Neutrophil (primary cell): ENCODE data around the gene JOSD1.

ENCODE experiments used
- H3K27ac ChIP-seq: fragments of 200-600 bp; sonication (generic); 2 replicates; pipeline ENCODE4 v1.5.1; 2016; ENCODE audit warnings: mild to moderate bottlenecking, moderate library complexity
- H3K27me3 ChIP-seq: fragments of 200-600 bp; sonication (generic); 2 replicates; pipeline ENCODE4 v1.6.0; 2016; ENCODE audit warnings: mild to moderate bottlenecking
- H3K36me3 ChIP-seq: fragments of 200-600 bp; sonication (generic); 2 replicates; pipeline ENCODE4 v1.5.1; 2017
- H3K4me1 ChIP-seq, 2 experiments: fragments of 200-600 bp in 1 of 2; sonication (generic) in 1 of 2; 1 replicate in 1 of 2; 2 replicates in 1 of 2; pipeline versions ENCODE4 v1.5.1 to v1.6.1; 2013 to 2016; ENCODE audit warnings: low read depth in 1 of 2, low read length in 1 of 2, mild to moderate bottlenecking in 1 of 2, moderate library complexity in 1 of 2; ENCODE audit not compliant: control insufficient read depth in 1 of 2, insufficient read depth in 1 of 2
- H3K4me3 ChIP-seq, 2 experiments: fragments of 200-600 bp in 1 of 2; sonication (generic) in 1 of 2; 1 replicate in 1 of 2; 2 replicates in 1 of 2; pipeline ENCODE4 v1.5.1; 2013 to 2016; ENCODE audit warnings: low read depth in 1 of 2, low read length in 1 of 2, mild to moderate bottlenecking in 1 of 2, moderate library complexity in 1 of 2
- H3K9me3 ChIP-seq: fragments of 200-600 bp; sonication (generic); 2 replicates; pipeline ENCODE4 v1.5.1; 2016
- CTCF ChIP-seq: fragments of 200-600 bp; sonication (generic); IDR thresholded peaks from 2 replicates; pipeline ENCODE4 v1.5.1; 2016; ENCODE audit warnings: antibody characterized with exemption

The JOSD1 gene

GRCh38 chr22:38735126-38735464 lies 34.4 kb upstream of the JOSD1 start:
- Histone ChIP-seq H3K27ac (peak overlapping the region; percentile 79), H3K27me3 (no peaks in the 10 kb centered on the region), H3K4me3 (no peak overlapping the region), H3K4me1 (peaks cover 11 to 12% of the 10 kb centered on the region in 2 experiments), H3K9me3 (no peaks in the 10 kb centered on the region), H3K36me3 (peaks cover 100% of the 10 kb centered on the region)
- no peak for TF ChIP-seq CTCF

- no peaks in the 10 kb centered on the region for H3K9me3 ChIP-seq
- H3K4me1 ChIP-seq = peaks cover 11 to 12% of the 10 kb centered on the region in 2 experiments
- peaks cover 100% of the 10 kb centered on the region for H3K36me3 ChIP-seq
- no peak overlapping the region for H3K4me3 ChIP-seq
- peak overlapping the region; percentile 79 for H3K27ac ChIP-seq
- no peaks in the 10 kb centered on the region for H3K27me3 ChIP-seq
- no peak for TF ChIP-seq CTCF
Observed at GRCh38 chr22:38734421-38735100, 33.8 kb upstream of the JOSD1 start.

GRCh38 chr22:38733724-38734381 lies 33.1 kb upstream of the JOSD1 start:
- H3K27ac ChIP-seq = peak overlapping the region; percentile 79
- H3K4me1 ChIP-seq = peaks cover 11 to 12% of the 10 kb centered on the region in 2 experiments
- H3K4me3 ChIP-seq = no peak overlapping the region
- H3K9me3 ChIP-seq = no peaks in the 10 kb centered on the region
- TF ChIP-seq CTCF = no peak
- no peaks in the 10 kb centered on the region for H3K27me3 ChIP-seq
- peaks cover 100% of the 10 kb centered on the region for H3K36me3 ChIP-seq

GRCh38 chr22:38733329-38733723 lies 32.6 kb upstream of the JOSD1 start:
- Histone ChIP-seq H3K4me1 (peaks cover 11 to 12% of the 10 kb centered on the region in 2 experiments), H3K9me3 (no peaks in the 10 kb centered on the region), H3K4me3 (no peak overlapping the region), H3K27me3 (no peaks in the 10 kb centered on the region), H3K27ac (peak overlapping the region; percentile 79), H3K36me3 (peaks cover 100% of the 10 kb centered on the region)
- peak; percentile 68 for TF ChIP-seq CTCF

GRCh38 chr22:38732251-38732815 lies 31.6 kb upstream of the JOSD1 start:
- no peaks in the 10 kb centered on the region for H3K9me3 ChIP-seq
- no peaks in the 10 kb centered on the region for H3K27me3 ChIP-seq
- no peak for TF ChIP-seq CTCF
- peaks cover 11 to 12% of the 10 kb centered on the region in 2 experiments for H3K4me1 ChIP-seq
- H3K4me3 ChIP-seq = no peak overlapping the region
- H3K36me3 ChIP-seq = peaks cover 100% of the 10 kb centered on the region
- H3K27ac ChIP-seq = peak overlapping the region; percentile 79
